ENCODE measurements around the gene CGRRF1. TPM values are rescaled to one million over a fixed set of nuclear protein-coding genes. Genes with fewer than 3 reads are reported as not detected.
A peak's percentile ranks its signal among the peaks of the same experiment; 100 is the strongest.

The CGRRF1 gene
- total RNA-seq, 1 experiment from 2014 or later: 14.1 TPM

- CTCF ChIA-PET: interaction anchor here (0.6 to 0.8 kb wide), 2 partner anchors 210 to 237 kb away, joined by 3 to 4 read pairs; no protein-coding TSS in a partner anchor
- ATAC-seq: peak; percentile 72
- in situ Hi-C loops (cut with HindIII; ENCODE audit: low pct_unique_long_range_greater_than_20kb, low sequenced_read_pairs) (no loop called here), intact Hi-C loops (cut with micrococcal nuclease; ENCODE audit: unreplicated experiment) (loop anchor here (5.0 to 10.0 kb wide), 3 partner anchors 71 to 329 kb away; no protein-coding TSS in a partner anchor)
- Histone ChIP-seq H3K27ac (ENCODE audit: low read length) (peak overlapping the region; percentile 48; the same call in 1 of the 2 replicates), H3K4me3 (ENCODE audit: low read depth in 2 of 2, low read length in 2 of 2) (peak overlapping the region; percentile 64 to 79), H3K4me1 (ENCODE audit: control insufficient read depth, insufficient read depth, low read length) (peaks cover 22% of the 10 kb centered on the region), H3K27me3 (ENCODE audit: control insufficient read depth, insufficient read depth, low read length) (no peaks in the 10 kb centered on the region), H3K36me3 (ENCODE audit: control insufficient read depth, insufficient read depth, low read length) (no peaks in the 10 kb centered on the region), H3K9me3 (ENCODE audit: control insufficient read depth, insufficient read depth, low read depth, low read length) (no peaks in the 10 kb centered on the region)
- no peak for TF ChIP-seq REST (IDR thresholded peaks at IDR 0.05; ENCODE audit: insufficient read depth in 1 of 2, low read depth in 2 of 2, low read length in 1 of 2)
- POLR2A ChIA-PET: interaction anchor here (0.6 kb wide), 2 partner anchors 265 to 351 kb away, joined by 5 to 11 read pairs; no protein-coding TSS in a partner anchor
- no TSS peak for BruUV-seq (replicated peaks)
- no peak for DNase-seq (ENCODE audit: low read depth, low spot score)
These were observed 56.2 kb downstream of the CGRRF1 start for GRCh38 chr14:54565785-54566409.

GRCh38 chr14:54566410-54567223 lies 56.9 kb downstream of the CGRRF1 start, which contains the start of gene SAMD4A:
Gene SAMD4A, plus strand, starts transcription at chr14:54567128. Its CDS starts 789 bp downstream, at chr14:54567917.
- no peaks in the 10 kb centered on the region; the same call in 1 of the 2 replicates for H3K9me3 ChIP-seq (ENCODE audit: control insufficient read depth, insufficient read depth, low read depth, low read length)
- H3K4me3 ChIP-seq (ENCODE audit: low read depth in 2 of 2, low read length in 2 of 2): peak within 1 kb of the TSS; percentile 64 to 79
- ChIA-PET POLR2A (no interaction called here), CTCF (interaction anchor here (0.6 to 1.0 kb wide), 4 partner anchors 77 to 236 kb away, joined by 3 to 4 read pairs (median 3); no protein-coding TSS in a partner anchor)
- H3K36me3 ChIP-seq (ENCODE audit: control insufficient read depth, insufficient read depth, low read length): no peaks in the 10 kb centered on the region
- peak; percentile 67 for ATAC-seq
- peaks cover 22% of the 10 kb centered on the region for H3K4me1 ChIP-seq (ENCODE audit: control insufficient read depth, insufficient read depth, low read length)
- TF ChIP-seq TCF7L2 (IDR thresholded peaks at IDR 0.05; ENCODE audit: low read depth, low read length) (no peak), CTCF (IDR thresholded peaks at IDR 0.05) (peak; percentile 52), REST (IDR thresholded peaks at IDR 0.05; ENCODE audit: insufficient read depth in 1 of 2, low read depth in 2 of 2, low read length in 1 of 2) (no peak), SIN3A (IDR thresholded peaks at IDR 0.05; ENCODE audit: borderline replicate concordance, insufficient read depth, low read depth, low read length) (0 out of 2 replicates have a peak, but pooled peaks have one; percentile 33), POLR2AphosphoS5 (IDR thresholded peaks at IDR 0.05; ENCODE audit: low read depth, low read length) (no peak)
- intact Hi-C loops (cut with micrococcal nuclease; ENCODE audit: unreplicated experiment) (loop anchor here (5.0 to 10.0 kb wide), 3 partner anchors 71 to 328 kb away; no protein-coding TSS in a partner anchor), in situ Hi-C loops (cut with HindIII; ENCODE audit: low pct_unique_long_range_greater_than_20kb, low sequenced_read_pairs) (no loop called here)
- peak within 1 kb of the TSS; percentile 84 for H3K27ac ChIP-seq (ENCODE audit: low read length)
- H3K27me3 ChIP-seq (ENCODE audit: control insufficient read depth, insufficient read depth, low read length): no peaks in the 10 kb centered on the region
- no TSS peak for BruUV-seq (replicated peaks)
- DNase-seq (ENCODE audit: low read depth, low spot score): no peak

Data from Panc1 (cell line).